ENCODE data around the gene ICAM1. TPM values are rescaled to one million over a fixed set of nuclear protein-coding genes. Genes with fewer than 3 reads are reported as not detected.

Gene ICAM1
- total and polyA plus RNA-seq, 2 of the 13 experiments (the other 11 are each of a cell fraction or from before 2014, with no cell fraction given) = 37.9 to 98.4 TPM

DNA sequence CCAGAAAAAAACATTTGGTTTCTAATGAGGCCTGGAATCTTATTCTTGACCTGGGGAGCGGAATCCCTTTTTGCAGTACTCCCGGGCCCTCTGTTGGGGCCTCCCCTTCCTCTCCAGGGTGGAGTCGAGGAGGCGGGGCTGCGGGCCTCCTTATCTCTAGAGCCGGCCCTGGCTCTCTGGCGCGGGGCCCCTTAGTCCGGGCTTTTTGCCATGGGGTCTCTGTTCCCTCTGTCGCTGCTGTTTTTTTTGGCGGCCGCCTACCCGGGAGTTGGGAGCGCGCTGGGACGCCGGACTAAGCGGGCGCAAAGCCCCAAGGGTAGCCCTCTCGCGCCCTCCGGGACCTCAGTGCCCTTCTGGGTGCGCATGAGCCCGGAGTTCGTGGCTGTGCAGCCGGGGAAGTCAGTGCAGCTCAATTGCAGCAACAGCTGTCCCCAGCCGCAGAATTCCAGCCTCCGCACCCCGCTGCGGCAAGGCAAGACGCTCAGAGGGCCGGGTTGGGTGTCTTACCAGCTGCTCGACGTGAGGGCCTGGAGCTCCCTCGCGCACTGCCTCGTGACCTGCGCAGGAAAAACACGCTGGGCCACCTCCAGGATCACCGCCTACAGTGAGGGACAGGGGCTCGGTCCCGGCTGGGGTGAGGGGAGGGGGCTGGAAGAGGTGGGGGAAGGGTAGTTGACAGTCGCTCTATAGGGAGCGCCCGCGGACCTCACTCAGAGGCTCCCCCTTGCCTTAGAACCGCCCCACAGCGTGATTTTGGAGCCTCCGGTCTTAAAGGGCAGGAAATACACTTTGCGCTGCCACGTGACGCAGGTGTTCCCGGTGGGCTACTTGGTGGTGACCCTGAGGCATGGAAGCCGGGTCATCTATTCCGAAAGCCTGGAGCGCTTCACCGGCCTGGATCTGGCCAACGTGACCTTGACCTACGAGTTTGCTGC, 16.1 kb downstream of the ICAM1 start, which contains the start of gene ICAM4 (continued):
- TF ChIP-seq, protein P1, sequence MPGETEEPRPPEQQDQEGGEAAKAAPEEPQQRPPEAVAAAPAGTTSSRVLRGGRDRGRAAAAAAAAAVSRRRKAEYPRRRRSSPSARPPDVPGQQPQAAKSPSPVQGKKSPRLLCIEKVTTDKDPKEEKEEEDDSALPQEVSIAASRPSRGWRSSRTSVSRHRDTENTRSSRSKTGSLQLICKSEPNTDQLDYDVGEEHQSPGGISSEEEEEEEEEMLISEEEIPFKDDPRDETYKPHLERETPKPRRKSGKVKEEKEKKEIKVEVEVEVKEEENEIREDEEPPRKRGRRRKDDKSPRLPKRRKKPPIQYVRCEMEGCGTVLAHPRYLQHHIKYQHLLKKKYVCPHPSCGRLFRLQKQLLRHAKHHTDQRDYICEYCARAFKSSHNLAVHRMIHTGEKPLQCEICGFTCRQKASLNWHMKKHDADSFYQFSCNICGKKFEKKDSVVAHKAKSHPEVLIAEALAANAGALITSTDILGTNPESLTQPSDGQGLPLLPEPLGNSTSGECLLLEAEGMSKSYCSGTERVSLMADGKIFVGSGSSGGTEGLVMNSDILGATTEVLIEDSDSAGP (CRISPR knock-in tag; IDR thresholded peaks at IDR 0.05; ENCODE audit: borderline replicate concordance) = peak; percentile 39; the same call in 1 of the 2 replicates
- TF ChIP-seq ZSCAN29 (CRISPR knock-in tag; conservative IDR thresholded peaks at IDR 0.05) = peak; percentile 50; the same call in 1 of the 2 replicates
- no peak; the same call in 1 of the 2 replicates for TF ChIP-seq ZFY (CRISPR knock-in tag; IDR thresholded peaks at IDR 0.05)
- TF ChIP-seq KAT7 (CRISPR knock-in tag; IDR thresholded peaks at IDR 0.05; ENCODE audit: borderline replicate concordance) = 0 out of 2 replicates have a peak, but pooled peaks have one; percentile 25
- TF ChIP-seq, protein P2, sequence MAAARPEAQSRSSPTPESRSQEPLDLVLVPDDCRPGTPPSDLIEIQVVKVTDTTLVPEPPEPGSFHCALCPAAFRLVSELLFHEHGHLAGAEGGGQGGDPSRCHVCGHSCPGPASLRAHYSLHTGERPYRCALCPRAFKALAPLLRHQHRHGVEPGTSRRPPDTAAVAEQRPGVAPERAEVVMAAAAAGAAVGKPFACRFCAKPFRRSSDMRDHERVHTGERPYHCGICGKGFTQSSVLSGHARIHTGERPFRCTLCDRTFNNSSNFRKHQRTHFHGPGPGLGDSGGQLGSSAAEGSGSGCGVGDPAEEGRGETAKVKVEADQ (CRISPR knock-in tag; IDR thresholded peaks at IDR 0.05; ENCODE audit: borderline replicate concordance) = no peak
- TF ChIP-seq ATRX (CRISPR knock-in tag; IDR thresholded peaks at IDR 0.05; ENCODE audit: borderline replicate concordance) = no peak
- no peak for TF ChIP-seq MYC (CRISPR knock-in tag; IDR thresholded peaks at IDR 0.05; ENCODE audit: borderline replicate concordance)
- peak; percentile 72; the same call in 1 of the 2 replicates for TF ChIP-seq ZSCAN20 (CRISPR knock-in tag; IDR thresholded peaks at IDR 0.05; ENCODE audit: borderline replicate concordance)
- peak; percentile 60; the same call in 1 of the 2 replicates for TF ChIP-seq REXO4 (CRISPR knock-in tag; IDR thresholded peaks at IDR 0.05; ENCODE audit: borderline replicate concordance)
- TF ChIP-seq LCORL (IDR thresholded peaks at IDR 0.05) = no peak
- 0 out of 2 replicates have a peak, but pooled peaks have one; percentile 7 for TF ChIP-seq LCORL (CRISPR knock-in tag; IDR thresholded peaks at IDR 0.05)
- 0 out of 2 replicates have a peak, but pooled peaks have one; percentile 27 for TF ChIP-seq TARDBP (CRISPR knock-in tag; IDR thresholded peaks at IDR 0.05)
- no peak for TF ChIP-seq SMAD9 (CRISPR knock-in tag; IDR thresholded peaks at IDR 0.05)
- TF ChIP-seq ZFP82 (CRISPR knock-in tag; IDR thresholded peaks at IDR 0.05; ENCODE audit: borderline replicate concordance) = peak; percentile 78; the same call in 1 of the 2 replicates
- TF ChIP-seq, protein P3, sequence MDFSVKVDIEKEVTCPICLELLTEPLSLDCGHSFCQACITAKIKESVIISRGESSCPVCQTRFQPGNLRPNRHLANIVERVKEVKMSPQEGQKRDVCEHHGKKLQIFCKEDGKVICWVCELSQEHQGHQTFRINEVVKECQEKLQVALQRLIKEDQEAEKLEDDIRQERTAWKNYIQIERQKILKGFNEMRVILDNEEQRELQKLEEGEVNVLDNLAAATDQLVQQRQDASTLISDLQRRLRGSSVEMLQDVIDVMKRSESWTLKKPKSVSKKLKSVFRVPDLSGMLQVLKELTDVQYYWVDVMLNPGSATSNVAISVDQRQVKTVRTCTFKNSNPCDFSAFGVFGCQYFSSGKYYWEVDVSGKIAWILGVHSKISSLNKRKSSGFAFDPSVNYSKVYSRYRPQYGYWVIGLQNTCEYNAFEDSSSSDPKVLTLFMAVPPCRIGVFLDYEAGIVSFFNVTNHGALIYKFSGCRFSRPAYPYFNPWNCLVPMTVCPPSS (IDR thresholded peaks at IDR 0.05) = no peak
- TF ChIP-seq, protein P4, sequence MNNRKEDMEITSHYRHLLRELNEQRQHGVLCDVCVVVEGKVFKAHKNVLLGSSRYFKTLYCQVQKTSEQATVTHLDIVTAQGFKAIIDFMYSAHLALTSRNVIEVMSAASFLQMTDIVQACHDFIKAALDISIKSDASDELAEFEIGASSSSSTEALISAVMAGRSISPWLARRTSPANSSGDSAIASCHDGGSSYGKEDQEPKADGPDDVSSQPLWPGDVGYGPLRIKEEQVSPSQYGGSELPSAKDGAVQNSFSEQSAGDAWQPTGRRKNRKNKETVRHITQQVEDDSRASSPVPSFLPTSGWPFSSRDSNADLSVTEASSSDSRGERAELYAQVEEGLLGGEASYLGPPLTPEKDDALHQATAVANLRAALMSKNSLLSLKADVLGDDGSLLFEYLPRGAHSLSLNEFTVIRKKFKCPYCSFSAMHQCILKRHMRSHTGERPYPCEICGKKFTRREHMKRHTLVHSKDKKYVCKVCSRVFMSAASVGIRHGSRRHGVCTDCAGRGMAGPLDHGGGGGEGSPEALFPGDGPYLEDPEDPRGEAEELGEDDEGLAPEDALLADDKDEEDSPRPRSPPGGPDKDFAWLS (CRISPR knock-in tag; IDR thresholded peaks at IDR 0.05; ENCODE audit: borderline replicate concordance) = no peak
- no peak for TF ChIP-seq FOXC1 (CRISPR knock-in tag; IDR thresholded peaks at IDR 0.05; ENCODE audit: borderline replicate concordance)
- peak; percentile 29; the same call in 1 of the 2 replicates for TF ChIP-seq RXRA (CRISPR knock-in tag; IDR thresholded peaks at IDR 0.05)
- TF ChIP-seq ZNF777 (CRISPR knock-in tag; IDR thresholded peaks at IDR 0.05) = peak; percentile 94
- TF ChIP-seq, protein P5, sequence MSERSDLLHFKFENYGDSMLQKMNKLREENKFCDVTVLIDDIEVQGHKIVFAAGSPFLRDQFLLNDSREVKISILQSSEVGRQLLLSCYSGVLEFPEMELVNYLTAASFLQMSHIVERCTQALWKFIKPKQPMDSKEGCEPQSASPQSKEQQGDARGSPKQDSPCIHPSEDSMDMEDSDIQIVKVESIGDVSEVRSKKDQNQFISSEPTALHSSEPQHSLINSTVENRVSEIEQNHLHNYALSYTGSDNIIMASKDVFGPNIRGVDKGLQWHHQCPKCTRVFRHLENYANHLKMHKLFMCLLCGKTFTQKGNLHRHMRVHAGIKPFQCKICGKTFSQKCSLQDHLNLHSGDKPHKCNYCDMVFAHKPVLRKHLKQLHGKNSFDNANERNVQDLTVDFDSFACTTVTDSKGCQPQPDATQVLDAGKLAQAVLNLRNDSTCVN (CRISPR knock-in tag; IDR thresholded peaks at IDR 0.05; ENCODE audit: borderline replicate concordance) = 0 out of 2 replicates have a peak, but pooled peaks have one; percentile 14
- no peak for TF ChIP-seq MXI1 (IDR thresholded peaks at IDR 0.05; ENCODE audit: borderline replicate concordance, low read depth, low read length)

Measured in HepG2 (cell line).